NOMO-1 treated with dmso at 0.1 percent for 144 hours (cell line): ENCODE results near the gene KCTD3.

Experiments
- DNase-seq: peaks from one replicate; lab custom pipeline; 2025; ENCODE audit not compliant: unreplicated experiment; lab: John Stamatoyannopoulos, UW

KCTD3 gene

DNA sequence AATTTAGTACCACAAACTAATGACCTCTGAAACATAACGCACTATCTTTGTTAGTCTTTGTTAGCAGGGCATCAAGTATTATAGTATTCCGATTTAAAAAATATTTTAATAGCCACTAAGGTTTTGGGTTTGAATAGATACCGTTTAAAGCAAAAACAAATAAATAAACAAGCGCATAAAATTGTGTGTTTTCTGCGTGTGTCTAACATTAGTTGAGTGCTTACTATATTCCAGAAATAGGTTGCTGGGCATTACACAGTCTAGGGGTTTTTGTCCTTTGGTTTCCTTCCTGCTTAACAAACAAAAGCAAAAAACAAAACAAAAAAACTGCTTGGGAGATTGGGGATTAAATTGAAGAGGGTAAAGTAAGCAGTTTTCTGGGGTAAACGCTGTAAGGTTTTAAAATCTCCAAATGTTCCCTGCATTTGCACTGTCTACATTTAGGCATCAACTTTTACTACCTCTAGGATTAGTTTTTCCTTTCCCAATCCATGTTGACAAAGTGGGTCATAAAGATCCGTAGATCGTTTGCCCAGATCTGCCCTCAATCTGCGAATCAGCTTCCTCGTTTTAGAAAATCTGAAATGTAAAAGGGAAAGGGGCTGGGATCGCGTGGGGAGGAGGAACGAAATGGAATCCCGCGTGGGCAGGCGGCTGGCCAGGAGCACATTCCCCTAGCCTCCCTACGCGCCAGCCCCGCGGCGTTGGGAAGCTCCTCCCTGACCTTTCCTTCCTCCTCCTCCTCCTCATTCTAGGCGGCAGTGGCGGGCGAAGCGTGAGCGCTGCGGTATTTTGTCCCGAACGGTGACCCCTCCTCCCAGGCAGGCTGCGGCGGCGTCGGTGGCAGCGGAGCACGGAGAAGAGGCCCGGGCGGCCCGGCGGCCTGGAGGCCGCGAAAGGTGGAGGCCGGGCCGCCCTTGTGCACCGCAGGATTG is at the start of gene KCTD3:
KCTD3 (plus strand) TSS at position 749 of the 935 bp plus-strand sequence. CDS start 382 bp downstream, outside the sequence.
- peak; percentile 40 for DNase-seq

DNA sequence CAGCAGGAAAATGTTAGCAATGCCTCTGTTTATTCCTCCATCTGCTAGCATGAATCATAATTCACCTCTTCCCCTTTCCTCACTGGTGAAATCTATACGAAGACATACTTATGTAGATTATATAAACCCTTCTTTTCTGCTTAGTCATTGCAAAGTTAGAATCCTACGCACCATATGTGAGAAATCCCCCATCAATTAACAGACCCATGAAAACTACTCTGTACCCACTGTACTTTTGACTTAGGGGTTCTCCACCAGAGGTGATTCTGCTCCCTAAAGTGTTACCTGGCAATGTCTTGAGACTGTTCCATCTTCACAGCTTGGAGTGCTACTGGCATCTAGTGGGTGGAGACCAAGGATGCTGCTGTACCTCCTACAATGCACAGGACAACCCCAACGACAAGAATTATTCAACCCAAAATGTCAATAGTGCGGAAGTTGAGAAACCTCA is 49.6 kb upstream of the KCTD3 start:
- no peak for DNase-seq

DNA sequence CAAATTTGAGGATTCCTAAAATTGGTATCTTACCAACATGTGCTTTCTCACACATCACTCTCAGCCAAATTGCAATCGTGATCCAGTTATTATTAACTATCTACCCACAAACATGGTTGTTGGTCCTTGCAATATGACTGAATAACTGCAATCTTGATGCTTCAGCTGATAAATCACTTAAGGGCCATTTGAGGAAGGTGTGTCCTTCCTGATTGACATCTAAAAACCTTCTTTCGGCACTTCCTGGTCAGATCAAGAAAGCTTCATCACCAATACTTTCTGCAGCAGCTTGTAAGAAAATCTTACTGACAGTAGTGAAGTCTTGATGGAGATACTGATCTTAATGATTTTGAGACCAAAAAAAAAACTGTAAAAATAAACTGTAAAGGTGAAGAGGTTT is 48.5 kb upstream of the KCTD3 start:
- DNase-seq: no peak

DNA sequence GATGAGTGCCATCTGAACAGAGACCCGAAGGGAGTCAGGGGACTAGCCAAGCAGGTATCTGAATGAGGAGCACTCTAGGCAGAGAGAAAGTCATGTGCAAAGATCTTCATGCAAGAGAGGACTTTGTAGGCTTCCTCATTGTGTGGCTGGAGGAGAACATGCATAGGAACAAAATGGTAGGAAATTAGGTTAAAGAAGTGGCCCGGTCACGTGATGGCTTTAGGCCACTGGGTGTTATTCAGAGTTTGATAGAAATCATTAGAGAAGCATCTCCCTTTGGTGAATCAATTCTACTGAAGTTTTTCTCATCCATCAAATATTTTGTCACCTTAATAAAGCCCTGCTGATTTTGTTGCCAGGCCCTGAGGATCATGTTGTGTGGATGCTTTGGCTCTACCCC is 45.8 kb upstream of the KCTD3 start:
- DNase-seq: no peak

DNA sequence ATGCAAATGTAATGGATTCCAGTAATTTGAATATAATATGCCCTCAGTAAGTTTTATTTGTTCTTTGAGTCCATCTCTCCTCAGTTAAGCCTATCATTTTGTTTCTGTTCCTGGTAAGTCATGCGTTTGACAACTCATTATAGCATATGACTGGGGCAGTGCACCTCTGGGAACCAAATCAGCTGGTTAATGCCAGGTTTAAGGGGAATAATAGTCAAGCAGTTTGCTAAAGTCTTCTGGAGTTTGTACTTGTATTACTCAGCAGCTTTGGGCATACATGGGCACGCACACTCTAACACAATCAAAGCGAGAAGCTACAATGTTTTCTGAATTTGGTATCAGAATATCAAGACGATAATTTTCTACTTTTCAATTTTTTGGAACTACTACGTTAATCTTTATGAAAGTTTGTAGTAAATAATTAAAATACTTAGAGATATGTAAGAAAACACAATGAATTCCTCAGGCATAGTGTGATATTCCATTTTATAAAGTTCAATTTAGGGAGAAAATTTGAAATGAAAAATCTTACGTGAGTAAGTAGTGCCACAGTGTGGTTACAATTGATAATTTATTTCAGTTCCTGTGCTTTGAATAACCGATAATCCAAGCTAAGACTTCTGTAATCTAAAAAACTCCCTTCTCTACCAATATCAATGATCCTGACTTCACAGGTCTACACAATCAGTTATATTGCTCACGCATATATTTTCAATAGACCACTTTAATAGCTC is 43.8 kb upstream of the KCTD3 start:
- DNase-seq: no peak

DNA sequence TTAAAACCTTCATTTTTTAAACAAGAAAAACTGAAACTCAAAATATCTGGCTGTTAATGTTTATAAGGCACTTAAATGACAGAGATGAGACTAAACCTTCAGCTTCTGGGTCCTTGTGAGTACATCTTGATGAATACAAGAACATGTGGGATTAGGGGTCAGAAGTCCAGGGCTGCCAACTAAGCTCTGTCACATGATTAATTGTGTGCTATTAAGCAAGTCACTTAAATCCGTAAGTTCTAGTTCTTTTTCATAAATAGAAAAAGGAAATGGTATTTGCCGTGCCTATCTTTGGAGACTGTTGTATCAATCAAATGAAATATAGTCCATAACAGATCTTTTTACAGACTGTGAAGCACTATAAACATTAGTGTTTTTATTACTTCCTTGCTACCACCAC is 43.2 kb upstream of the KCTD3 start:
- DNase-seq: peak; percentile 38

DNA sequence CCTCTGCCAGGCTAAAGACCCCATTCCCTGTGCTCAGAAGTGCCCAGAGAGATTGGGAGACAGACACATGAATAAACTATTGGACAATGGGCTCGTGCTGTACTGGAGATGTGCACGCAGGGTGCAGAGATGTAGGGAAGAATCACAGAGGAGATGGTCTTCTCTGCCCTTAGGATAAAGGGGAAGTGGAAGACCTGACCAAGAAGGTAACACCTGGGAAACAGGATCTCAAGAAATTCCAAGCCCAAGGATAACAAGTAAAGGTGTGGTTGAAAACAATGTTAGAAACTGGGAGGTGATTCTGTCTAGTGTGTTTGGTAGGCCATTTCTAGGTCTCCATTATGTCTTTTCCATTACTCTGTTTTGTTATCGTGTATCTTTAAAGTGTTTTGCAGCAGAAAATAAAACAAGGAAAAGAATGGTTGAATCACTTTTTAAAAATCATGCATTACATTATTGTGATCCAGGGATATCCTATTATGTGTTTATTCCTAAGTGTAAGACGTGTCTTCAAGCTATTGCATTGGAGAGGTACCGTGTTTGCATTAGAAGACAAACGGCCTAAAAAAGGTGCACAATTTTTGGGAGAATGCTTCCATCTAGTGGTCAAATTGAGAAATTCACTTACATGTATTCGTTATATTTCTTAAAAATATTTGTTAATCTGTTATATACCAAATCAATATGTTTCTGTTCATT is 40.8 kb upstream of the KCTD3 start:
- DNase-seq: no peak

- no peak for DNase-seq
Measured at GRCh38 chr1:215526846-215527151, 40.3 kb upstream of the KCTD3 start.

- no peak for DNase-seq
Measured at GRCh38 chr1:215529111-215529510, 38.0 kb upstream of the KCTD3 start.

GRCh38 chr1:215529571-215529970 is 37.5 kb upstream of the KCTD3 start:
- no peak for DNase-seq

- DNase-seq: peak; percentile 69
Measured at GRCh38 chr1:215530401-215530984, 36.6 kb upstream of the KCTD3 start.

GRCh38 chr1:215539803-215540570 is 27.1 kb upstream of the KCTD3 start:
- DNase-seq: no peak

GRCh38 chr1:215542301-215542700 is 24.8 kb upstream of the KCTD3 start:
- no peak for DNase-seq

- DNase-seq: peak; percentile 10
Measured at GRCh38 chr1:215543191-215543606, 23.9 kb upstream of the KCTD3 start.

DNA sequence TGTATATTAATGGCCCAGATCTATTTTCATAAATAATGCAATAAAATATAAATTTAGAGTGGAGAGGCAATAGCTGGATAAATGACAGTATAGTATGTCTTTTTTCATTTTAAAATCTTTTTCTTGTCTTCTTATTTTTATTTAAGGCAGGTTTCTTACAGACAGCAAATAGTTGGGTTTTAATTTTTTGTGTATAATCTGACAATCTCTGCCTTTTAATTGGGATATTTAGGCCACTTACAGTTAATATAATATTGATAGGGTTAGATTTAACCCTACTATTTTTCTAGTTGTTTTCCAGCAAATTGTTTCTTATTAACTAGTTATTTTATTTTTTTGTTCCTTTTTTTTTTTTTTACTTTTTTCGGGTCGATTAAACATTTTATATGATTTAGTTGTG is 23.3 kb upstream of the KCTD3 start:
- no peak for DNase-seq

- DNase-seq: no peak
Measured at GRCh38 chr1:215544566-215544965, 22.5 kb upstream of the KCTD3 start.

GRCh38 chr1:215545096-215545495 is 22.0 kb upstream of the KCTD3 start:
- no peak for DNase-seq

GRCh38 chr1:215547011-215547410 is 20.1 kb upstream of the KCTD3 start:
- no peak for DNase-seq

- DNase-seq: no peak
Measured at GRCh38 chr1:215551806-215552205, 15.3 kb upstream of the KCTD3 start.

- DNase-seq: no peak
Measured at GRCh38 chr1:215554865-215555264, 12.2 kb upstream of the KCTD3 start.
